ENCODE data around the gene DYRK4. TPM values are rescaled to one million over a fixed set of nuclear protein-coding genes. Genes with fewer than 3 reads are reported as not detected.

DYRK4 gene
- total and polyA plus RNA-seq, 2 donors from 2014 or later, result 32.8 to 49.0 TPM

GRCh38 chr12:4649358-4649661 is 87.3 kb downstream of the DYRK4 start:
- intact Hi-C loops (cut with DNase I), result no loop called here
- Histone ChIP-seq H3K36me3 (ENCODE audit: control insufficient read depth in 2 of 3, insufficient read depth in 3 of 3, low read length in 3 of 3) (no peaks in the 10 kb centered on the region), H3K9me3 (ENCODE audit: control insufficient read depth in 2 of 3, insufficient read depth in 1 of 3, low read length in 3 of 3) (no peaks in the 10 kb centered on the region), H3K4me1 (ENCODE audit: control insufficient read depth in 2 of 3, insufficient read depth in 2 of 3, low read depth in 1 of 3, low read length in 3 of 3) (peaks cover 5 to 14% (median 10%) of the 10 kb centered on the region in 3 donors), H3K4me3 (ENCODE audit: low read length in 3 of 3) (peak overlapping the region; percentile 98 to 99 (median 99)), H3K27ac (ENCODE audit: low read depth in 2 of 2, low read length in 2 of 2) (peak overlapping the region; percentile 84 to 93), H3K9ac (ENCODE audit: low read length in 3 of 3) (peak overlapping the region; percentile 92 to 99 (median 96)), H3K27me3 (ENCODE audit: control insufficient read depth, insufficient read depth, low read length) (no peaks in the 10 kb centered on the region)
- FAIRE-seq, result no peak
- DNase-seq, result no peak
- no peak for TF ChIP-seq CTCF (IDR thresholded peaks at IDR 0.05; ENCODE audit: borderline replicate concordance, extremely low read depth, insufficient read depth)

- no peak overlapping the region for H3K9ac ChIP-seq (ENCODE audit: low read length in 3 of 3)
- no peaks in the 10 kb centered on the region for H3K9me3 ChIP-seq (ENCODE audit: control insufficient read depth in 2 of 3, insufficient read depth in 1 of 3, low read length in 3 of 3)
- no peaks in the 10 kb centered on the region for H3K27me3 ChIP-seq (ENCODE audit: control insufficient read depth, insufficient read depth, low read length)
- peaks cover 0 to 21% (median 18%) of the 10 kb centered on the region in 3 donors for H3K36me3 ChIP-seq (ENCODE audit: control insufficient read depth in 2 of 3, insufficient read depth in 3 of 3, low read length in 3 of 3)
- intact Hi-C loops (cut with DNase I), result no loop called here
- H3K27ac ChIP-seq (ENCODE audit: low read depth in 2 of 2, low read length in 2 of 2), result no peak overlapping the region
- H3K4me1 ChIP-seq (ENCODE audit: control insufficient read depth in 2 of 3, insufficient read depth in 2 of 3, low read depth in 1 of 3, low read length in 3 of 3), result peaks cover 5 to 10% (median 10%) of the 10 kb centered on the region in 3 donors
- TF ChIP-seq CTCF (IDR thresholded peaks at IDR 0.05; ENCODE audit: borderline replicate concordance, extremely low read depth, insufficient read depth), result no peak
- H3K4me3 ChIP-seq (ENCODE audit: low read length in 3 of 3), result no peak overlapping the region
- FAIRE-seq (no peak), DNase-seq (no peak)
Measured at GRCh38 chr12:4653257-4653656, 91.2 kb downstream of the DYRK4 start.

GRCh38 chr12:4653691-4654090 is 91.7 kb downstream of the DYRK4 start:
- no peak for TF ChIP-seq CTCF (IDR thresholded peaks at IDR 0.05; ENCODE audit: borderline replicate concordance, extremely low read depth, insufficient read depth)
- Histone ChIP-seq H3K27me3 (ENCODE audit: control insufficient read depth, insufficient read depth, low read length) (no peaks in the 10 kb centered on the region), H3K27ac (ENCODE audit: low read depth in 2 of 2, low read length in 2 of 2) (no peak overlapping the region), H3K4me1 (ENCODE audit: control insufficient read depth in 2 of 3, insufficient read depth in 2 of 3, low read depth in 1 of 3, low read length in 3 of 3) (peaks cover 5 to 10% (median 10%) of the 10 kb centered on the region in 3 donors), H3K9me3 (ENCODE audit: control insufficient read depth in 2 of 3, insufficient read depth in 1 of 3, low read length in 3 of 3) (no peaks in the 10 kb centered on the region), H3K4me3 (ENCODE audit: low read length in 3 of 3) (no peak overlapping the region), H3K9ac (ENCODE audit: low read length in 3 of 3) (no peak overlapping the region), H3K36me3 (ENCODE audit: control insufficient read depth in 2 of 3, insufficient read depth in 3 of 3, low read length in 3 of 3) (peaks cover 0 to 21% (median 18%) of the 10 kb centered on the region in 3 donors)
- no peak for DNase-seq
- intact Hi-C loops (cut with DNase I), result no loop called here
- no peak for FAIRE-seq

Other genes with a start within 250 kb of the DYRK4 start
- 11.8 TPM for gene TIGAR, start 241.0 kb upstream of the DYRK4 start, total RNA-seq
- 3.6 TPM for gene TIGAR, start 241.0 kb upstream of the DYRK4 start, polyA plus RNA-seq (ENCODE audit: insufficient read depth, low read depth, low replicate concordance)
- gene FGF23, start 182.5 kb upstream of the DYRK4 start, total RNA-seq, result not detected
- gene FGF23, start 182.5 kb upstream of the DYRK4 start, polyA plus RNA-seq (ENCODE audit: insufficient read depth, low read depth, low replicate concordance), result not detected
- not detected for gene FGF6, start 116.4 kb upstream of the DYRK4 start, total RNA-seq
- gene FGF6, start 116.4 kb upstream of the DYRK4 start, polyA plus RNA-seq (ENCODE audit: insufficient read depth, low read depth, low replicate concordance), result not detected
- 2.9 TPM for gene RAD51AP1, start 23.3 kb upstream of the DYRK4 start, total RNA-seq
- 0.52 TPM for gene RAD51AP1, start 23.3 kb upstream of the DYRK4 start, polyA plus RNA-seq (ENCODE audit: insufficient read depth, low read depth, low replicate concordance)
- 2.7 TPM for gene AKAP3, start 86.8 kb downstream of the DYRK4 start, total RNA-seq
- gene AKAP3, start 86.8 kb downstream of the DYRK4 start, polyA plus RNA-seq (ENCODE audit: insufficient read depth, low read depth, low replicate concordance), result 2.3 TPM
- gene NDUFA9, start 86.9 kb downstream of the DYRK4 start, total RNA-seq, result 96.9 TPM
- gene NDUFA9, start 86.9 kb downstream of the DYRK4 start, polyA plus RNA-seq (ENCODE audit: insufficient read depth, low read depth, low replicate concordance), result 250 TPM
- 0.25 TPM for gene GALNT8, start 158.2 kb downstream of the DYRK4 start, total RNA-seq
- 1.4 TPM for gene GALNT8, start 158.2 kb downstream of the DYRK4 start, polyA plus RNA-seq (ENCODE audit: insufficient read depth, low read depth, low replicate concordance)

All from kidney (tissue), 14 donors.